KMS-11 (cell line): ENCODE results near the gene ACSF3.

ENCODE experiments used
- H2AFZ ChIP-seq: fragments of 200-600 bp; sonication (generic); 2 replicates; pipeline ENCODE4 v1.6.1; 2016; ENCODE audit warnings: antibody characterized with exemption, mixed run types, low read depth
- H3K27ac ChIP-seq: fragments of 200-600 bp; sonication (generic); 2 replicates; pipeline ENCODE4 v1.6.1; 2016; ENCODE audit warnings: mild to moderate bottlenecking, mixed run types
- H3K27me3 ChIP-seq: fragments of 200-600 bp; sonication (generic); 2 replicates; pipeline ENCODE4 v1.6.1; 2017; ENCODE audit warnings: mild to moderate bottlenecking, low read depth, mixed run types, moderate library complexity; ENCODE audit not compliant: insufficient read depth
- H3K36me3 ChIP-seq: fragments of 200-600 bp; sonication (generic); 2 replicates; pipeline ENCODE4 v1.6.1; 2017; ENCODE audit warnings: mild to moderate bottlenecking, mixed run types; ENCODE audit not compliant: insufficient read depth
- H3K4me1 ChIP-seq: fragments of 200-600 bp; sonication (generic); 2 replicates; pipeline ENCODE4 v1.6.1; 2016; ENCODE audit warnings: mild to moderate bottlenecking, low read depth, mixed run types; ENCODE audit not compliant: poor library complexity, severe bottlenecking
- H3K4me2 ChIP-seq: fragments of 200-600 bp; sonication (generic); 2 replicates; pipeline ENCODE4 v1.7.0; 2016; ENCODE audit warnings: mild to moderate bottlenecking, mixed run types
- H3K4me3 ChIP-seq: fragments of 200-600 bp; sonication (generic); IDR thresholded peaks from 2 replicates; pipeline ENCODE4 v1.6.1; 2017; ENCODE audit warnings: low read depth, low read length, mixed read lengths; ENCODE audit not compliant: insufficient read depth
- H3K79me2 ChIP-seq: fragments of 200-600 bp; sonication (generic); 2 replicates; pipeline ENCODE4 v1.6.1; 2016; ENCODE audit warnings: low read depth, mixed run types; ENCODE audit not compliant: insufficient read depth
- H3K9ac ChIP-seq: fragments of 200-600 bp; sonication (generic); 2 replicates; pipeline ENCODE4 v1.6.1; 2016; ENCODE audit warnings: mild to moderate bottlenecking, mixed run types
- H4K20me1 ChIP-seq: fragments of 200-600 bp; sonication (generic); 2 replicates; pipeline ENCODE4 v1.6.1; 2016; ENCODE audit warnings: mild to moderate bottlenecking, mixed run types; ENCODE audit not compliant: insufficient read depth
- TF ChIP-seq, protein P1 (sequence below): fragments of 200-600 bp; sonication (generic); conservative IDR thresholded peaks from 2 replicates; pipeline ENCODE4 v1.6.1; 2017; ENCODE audit warnings: low read depth, mild to moderate bottlenecking, antibody characterized with exemption, low read length, moderate library complexity, mixed read lengths

The ACSF3 gene

DNA sequence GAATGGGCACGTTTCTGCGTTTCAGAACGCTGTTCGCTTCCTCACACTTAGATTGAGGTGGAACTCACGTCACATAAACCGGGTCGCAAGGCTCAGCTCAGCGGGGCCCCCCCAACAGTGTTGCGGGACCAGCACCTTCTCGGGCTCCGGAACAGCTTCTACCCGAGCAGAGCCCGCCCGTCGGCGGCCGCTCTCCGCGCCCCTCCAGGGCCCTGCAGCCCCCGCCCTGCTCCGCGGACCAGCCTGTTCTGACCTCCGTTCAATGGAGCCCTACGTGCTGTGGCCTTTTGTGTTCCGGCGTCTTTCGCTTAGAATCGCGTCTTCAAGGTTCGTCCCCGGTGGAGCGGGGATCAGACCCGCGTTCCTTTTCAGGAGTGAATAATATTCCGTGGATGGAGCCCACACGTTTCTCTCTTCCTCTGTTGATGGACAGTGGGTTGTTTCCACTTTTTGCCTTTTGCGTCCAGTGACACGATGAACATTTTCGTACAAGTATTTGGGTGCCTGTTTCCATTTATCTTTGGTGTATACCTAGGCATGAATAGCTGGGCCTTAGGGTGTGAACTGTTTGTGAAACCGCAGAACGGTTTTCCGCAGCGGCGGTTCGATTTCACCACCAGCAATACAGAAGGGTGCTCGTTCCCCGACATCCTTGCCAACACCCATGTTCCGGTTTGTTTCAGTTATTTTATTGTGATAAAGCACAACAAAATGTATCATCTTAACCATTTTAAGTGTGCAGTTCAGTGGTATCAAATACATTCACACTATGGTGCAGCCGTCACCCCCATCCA is 109.0 kb downstream of the ACSF3 start:
- no peak overlapping the region for H3K4me3 ChIP-seq
- H3K27ac ChIP-seq, result no peak overlapping the region
- H3K79me2 ChIP-seq, result no peaks in the 10 kb centered on the region
- H3K9ac ChIP-seq, result no peak overlapping the region
- H3K4me2 ChIP-seq, result no peak overlapping the region
- H4K20me1 ChIP-seq, result no peaks in the 10 kb centered on the region
- no peaks in the 10 kb centered on the region for H3K4me1 ChIP-seq
- peaks cover 71% of the 10 kb centered on the region for H3K27me3 ChIP-seq
- H3K36me3 ChIP-seq, result no peaks in the 10 kb centered on the region
- TF ChIP-seq, protein P1, sequence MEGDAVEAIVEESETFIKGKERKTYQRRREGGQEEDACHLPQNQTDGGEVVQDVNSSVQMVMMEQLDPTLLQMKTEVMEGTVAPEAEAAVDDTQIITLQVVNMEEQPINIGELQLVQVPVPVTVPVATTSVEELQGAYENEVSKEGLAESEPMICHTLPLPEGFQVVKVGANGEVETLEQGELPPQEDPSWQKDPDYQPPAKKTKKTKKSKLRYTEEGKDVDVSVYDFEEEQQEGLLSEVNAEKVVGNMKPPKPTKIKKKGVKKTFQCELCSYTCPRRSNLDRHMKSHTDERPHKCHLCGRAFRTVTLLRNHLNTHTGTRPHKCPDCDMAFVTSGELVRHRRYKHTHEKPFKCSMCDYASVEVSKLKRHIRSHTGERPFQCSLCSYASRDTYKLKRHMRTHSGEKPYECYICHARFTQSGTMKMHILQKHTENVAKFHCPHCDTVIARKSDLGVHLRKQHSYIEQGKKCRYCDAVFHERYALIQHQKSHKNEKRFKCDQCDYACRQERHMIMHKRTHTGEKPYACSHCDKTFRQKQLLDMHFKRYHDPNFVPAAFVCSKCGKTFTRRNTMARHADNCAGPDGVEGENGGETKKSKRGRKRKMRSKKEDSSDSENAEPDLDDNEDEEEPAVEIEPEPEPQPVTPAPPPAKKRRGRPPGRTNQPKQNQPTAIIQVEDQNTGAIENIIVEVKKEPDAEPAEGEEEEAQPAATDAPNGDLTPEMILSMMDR, result no peak
- H2AFZ ChIP-seq, result no peak overlapping the region
